SK-N-SH treated with all-trans-retinoic acid at 6 μM for 48 hours (cell line): Measurements from ENCODE around the gene SRSF1.

ENCODE experiments used
- ARNTL ChIP-seq: fragments of 450-650 bp; formaldehyde crosslinking; IDR thresholded peaks from 2 replicates; pipeline ENCODE4 v1.5.0; 2020; ENCODE audit warnings: low read depth, mild to moderate bottlenecking, moderate library complexity, borderline replicate concordance
- CREB5 ChIP-seq: fragments of 250-450 bp; sonication (Bioruptor Pico); IDR thresholded peaks from 2 replicates; pipeline ENCODE4 v1.5.1; 2020; ENCODE audit warnings: low read depth, mild to moderate bottlenecking, moderate library complexity
- RARB ChIP-seq: fragments of 250-450 bp; sonication (Bioruptor Pico); IDR thresholded peaks from 2 replicates; pipeline ENCODE4 v1.8.0; 2021; ENCODE audit warnings: mild to moderate bottlenecking, moderate library complexity
- ZC3H10 ChIP-seq: fragments of 250-450 bp; sonication (Bioruptor Pico); IDR thresholded peaks from 2 replicates; pipeline ENCODE4 v1.5.1; 2021; ENCODE audit warnings: mild to moderate bottlenecking, moderate library complexity
- ZNF565 ChIP-seq: fragments of 450-650 bp; formaldehyde crosslinking; conservative IDR thresholded peaks from 2 replicates; pipeline ENCODE4 v1.5.0; 2020; ENCODE audit warnings: low read depth, mild to moderate bottlenecking, moderate library complexity
- TF ChIP-seq, protein P1 (sequence below): fragments of 250-450 bp; sonication (Bioruptor Pico); IDR thresholded peaks from 2 replicates; pipeline ENCODE4 v1.8.0; 2020; ENCODE audit warnings: mild to moderate bottlenecking, moderate library complexity, borderline replicate concordance

- TF ChIP-seq CREB5 (CRISPR knock-in tag) (no peak), ARNTL (CRISPR knock-in tag) (no peak), RARB (CRISPR knock-in tag) (no peak), ZC3H10 (CRISPR knock-in tag) (no peak), ZNF565 (no peak)
- TF ChIP-seq, protein P1, sequence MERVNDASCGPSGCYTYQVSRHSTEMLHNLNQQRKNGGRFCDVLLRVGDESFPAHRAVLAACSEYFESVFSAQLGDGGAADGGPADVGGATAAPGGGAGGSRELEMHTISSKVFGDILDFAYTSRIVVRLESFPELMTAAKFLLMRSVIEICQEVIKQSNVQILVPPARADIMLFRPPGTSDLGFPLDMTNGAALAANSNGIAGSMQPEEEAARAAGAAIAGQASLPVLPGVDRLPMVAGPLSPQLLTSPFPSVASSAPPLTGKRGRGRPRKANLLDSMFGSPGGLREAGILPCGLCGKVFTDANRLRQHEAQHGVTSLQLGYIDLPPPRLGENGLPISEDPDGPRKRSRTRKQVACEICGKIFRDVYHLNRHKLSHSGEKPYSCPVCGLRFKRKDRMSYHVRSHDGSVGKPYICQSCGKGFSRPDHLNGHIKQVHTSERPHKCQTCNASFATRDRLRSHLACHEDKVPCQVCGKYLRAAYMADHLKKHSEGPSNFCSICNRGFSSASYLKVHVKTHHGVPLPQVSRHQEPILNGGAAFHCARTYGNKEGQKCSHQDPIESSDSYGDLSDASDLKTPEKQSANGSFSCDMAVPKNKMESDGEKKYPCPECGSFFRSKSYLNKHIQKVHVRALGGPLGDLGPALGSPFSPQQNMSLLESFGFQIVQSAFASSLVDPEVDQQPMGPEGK (CRISPR knock-in tag), result no peak
Observed at GRCh38 chr17:57957120-57957850, 49.8 kb downstream of the SRSF1 start.
